GM21360 (cell line): ENCODE data around the gene ENTPD8.
"Not testable (repeated sequence)": the region's sequence is repeated elsewhere in the genome, so short reads cannot be mapped to it uniquely, and the experiment has no call there.

Source experiments
- ATAC-seq: cut with Tn5 transposase; IDR thresholded peaks from one replicate; pipeline ENCODE4 v1.9.1; 2021; ENCODE audit warnings: mild to moderate bottlenecking, moderate library complexity; ENCODE audit not compliant: unreplicated experiment

Gene ENTPD8

DNA sequence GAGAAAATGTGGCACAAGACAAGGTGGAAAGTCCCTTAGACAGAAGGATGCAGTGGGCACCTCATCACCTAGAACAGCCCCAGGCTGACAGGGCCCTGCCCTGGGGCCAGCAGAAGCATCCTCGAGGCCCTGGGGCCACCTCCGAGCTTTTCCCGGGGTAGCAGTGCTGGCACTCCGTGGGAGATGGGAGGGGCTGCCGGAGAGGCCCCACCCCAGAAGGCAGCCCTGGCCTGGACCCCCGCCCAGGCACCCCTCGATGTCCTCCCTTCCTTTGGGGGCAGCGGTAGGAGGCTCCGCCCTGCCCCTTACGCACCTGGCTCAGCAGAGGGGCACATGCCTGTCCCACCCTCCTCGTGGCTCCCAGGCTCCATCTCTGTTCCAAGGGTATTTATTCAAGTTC lies 35.7 kb upstream of the ENTPD8 start:
- ATAC-seq: no peak

DNA sequence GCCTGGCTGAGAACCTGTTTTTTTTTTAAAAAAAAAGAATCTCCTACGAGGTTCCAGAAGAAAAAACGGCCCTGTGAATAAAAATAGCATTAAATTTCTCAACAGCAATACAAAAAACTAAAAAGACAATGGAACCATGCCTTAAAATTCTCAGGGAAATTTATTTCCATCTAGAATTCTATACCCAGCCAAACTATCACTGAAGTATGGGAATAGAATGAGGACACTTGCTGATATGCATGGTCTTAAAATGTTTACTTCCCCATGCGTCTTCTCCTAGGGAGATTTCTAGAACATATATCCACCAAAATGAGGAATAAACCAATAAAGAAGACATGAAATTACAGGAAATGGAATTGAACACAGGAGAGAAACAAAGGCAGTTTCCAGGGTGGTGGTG lies 34.5 kb upstream of the ENTPD8 start:
- no peak for ATAC-seq

GRCh38 chr9:137474271-137474670 lies 33.1 kb upstream of the ENTPD8 start:
- no peak for ATAC-seq

DNA sequence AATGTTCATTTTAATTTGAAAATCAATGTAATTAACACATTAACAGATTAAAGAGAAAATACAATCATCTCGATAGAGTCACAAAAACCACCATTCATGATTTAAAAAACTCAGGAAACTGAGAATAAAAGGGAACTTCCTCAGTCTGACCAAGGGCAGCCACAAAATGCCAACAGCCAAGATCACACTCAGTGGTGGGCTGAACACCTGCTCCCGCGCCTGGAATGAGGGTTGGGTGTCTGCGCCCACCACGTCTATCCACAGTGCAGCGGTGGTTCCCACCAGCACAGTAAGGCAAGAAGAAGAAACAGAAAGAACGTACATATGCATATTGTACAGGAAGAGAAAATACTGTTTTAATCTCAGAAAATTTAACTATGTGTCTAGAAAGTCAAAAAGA lies 29.6 kb upstream of the ENTPD8 start:
- no peak for ATAC-seq

GRCh38 chr9:137467896-137468295 lies 26.7 kb upstream of the ENTPD8 start:
- ATAC-seq: no peak

DNA sequence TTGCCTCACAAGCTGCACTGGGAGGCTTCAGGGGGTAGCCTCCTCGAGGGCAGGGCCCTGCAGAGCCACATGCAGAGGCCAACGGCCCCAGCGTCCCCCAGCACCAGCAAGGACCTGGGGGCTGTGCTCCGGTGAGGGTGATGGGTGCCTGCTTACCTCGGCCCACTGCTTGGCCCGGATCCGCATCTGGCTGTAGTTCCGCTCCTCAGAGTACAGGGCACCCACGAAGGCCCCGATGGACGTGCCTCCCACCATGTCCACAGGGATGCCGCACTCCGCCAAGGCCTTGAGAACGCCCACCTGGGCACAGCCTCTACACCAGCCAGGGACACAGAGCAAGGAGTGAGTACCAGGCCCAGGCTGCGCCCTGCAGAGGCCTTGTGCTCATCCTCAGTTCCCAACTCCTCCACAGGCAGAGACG lies 26.0 kb upstream of the ENTPD8 start:
- ATAC-seq: no peak

DNA sequence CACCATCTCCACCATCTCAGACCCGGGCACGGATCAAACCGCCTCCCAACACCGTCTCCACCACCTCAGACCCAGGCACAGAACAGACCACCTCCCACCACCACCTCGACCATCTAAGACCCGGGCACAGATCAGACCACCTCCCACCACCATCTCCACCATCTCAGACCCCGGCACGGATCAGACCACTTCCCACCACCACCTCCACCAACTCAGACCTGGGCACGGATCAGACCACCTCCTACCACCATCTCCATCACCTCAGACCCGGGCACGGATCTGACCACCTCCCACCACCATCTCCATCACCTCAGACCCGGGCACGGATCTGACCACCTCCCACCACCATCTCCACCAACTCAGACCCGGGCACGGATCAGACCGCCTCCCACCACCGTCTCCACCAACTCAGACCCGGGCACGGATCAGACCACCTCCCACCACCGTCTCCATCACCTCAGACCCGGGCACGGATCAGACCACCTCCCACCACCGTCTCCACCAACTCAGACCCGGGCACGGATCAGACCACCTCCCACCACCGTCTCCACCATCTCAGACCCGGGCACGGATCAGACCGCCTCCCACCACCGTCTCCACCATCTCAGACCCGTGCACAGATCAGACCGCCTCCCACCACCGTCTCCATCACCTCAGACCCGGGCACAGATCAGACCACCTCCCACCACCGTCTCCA lies 25.4 kb upstream of the ENTPD8 start:
- not testable (repeated sequence) for ATAC-seq

GRCh38 chr9:137465720-137466388 lies 24.7 kb upstream of the ENTPD8 start:
- no peak for ATAC-seq

DNA sequence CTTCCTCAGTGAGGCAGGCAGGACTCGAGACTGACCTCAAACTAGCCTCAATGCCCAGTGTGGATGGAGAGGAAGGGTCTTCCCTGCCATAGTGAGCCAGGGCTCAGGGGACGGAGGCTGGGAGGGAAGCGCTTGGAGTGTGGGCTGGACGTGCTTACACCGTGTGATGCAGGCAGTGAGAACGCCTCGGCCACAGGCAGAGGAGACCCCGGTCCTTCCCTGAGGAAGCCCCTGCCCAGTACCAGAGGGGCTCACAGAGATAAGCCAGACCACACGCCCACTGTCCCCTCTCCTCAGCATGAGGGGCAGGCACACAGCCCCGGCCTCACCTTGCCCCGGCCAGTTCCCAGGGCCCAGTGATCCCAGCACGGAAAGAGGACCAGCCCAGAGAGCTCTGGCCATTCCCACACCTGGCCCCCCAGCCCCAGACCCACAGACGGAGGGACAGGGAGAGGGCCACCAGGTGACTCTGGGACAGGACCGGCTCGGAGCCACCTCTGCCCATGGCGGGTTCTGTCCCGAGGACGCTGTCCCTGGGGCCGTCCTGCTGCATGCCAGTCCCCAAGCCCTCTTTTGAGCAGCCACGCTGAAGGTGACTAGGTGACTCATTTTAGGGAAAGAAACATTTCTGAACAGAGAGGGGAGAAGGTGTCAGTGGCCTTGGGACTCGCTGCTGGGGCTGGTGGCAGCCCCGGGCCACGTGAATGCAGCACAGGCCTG lies 24.0 kb upstream of the ENTPD8 start:
- ATAC-seq: no peak

DNA sequence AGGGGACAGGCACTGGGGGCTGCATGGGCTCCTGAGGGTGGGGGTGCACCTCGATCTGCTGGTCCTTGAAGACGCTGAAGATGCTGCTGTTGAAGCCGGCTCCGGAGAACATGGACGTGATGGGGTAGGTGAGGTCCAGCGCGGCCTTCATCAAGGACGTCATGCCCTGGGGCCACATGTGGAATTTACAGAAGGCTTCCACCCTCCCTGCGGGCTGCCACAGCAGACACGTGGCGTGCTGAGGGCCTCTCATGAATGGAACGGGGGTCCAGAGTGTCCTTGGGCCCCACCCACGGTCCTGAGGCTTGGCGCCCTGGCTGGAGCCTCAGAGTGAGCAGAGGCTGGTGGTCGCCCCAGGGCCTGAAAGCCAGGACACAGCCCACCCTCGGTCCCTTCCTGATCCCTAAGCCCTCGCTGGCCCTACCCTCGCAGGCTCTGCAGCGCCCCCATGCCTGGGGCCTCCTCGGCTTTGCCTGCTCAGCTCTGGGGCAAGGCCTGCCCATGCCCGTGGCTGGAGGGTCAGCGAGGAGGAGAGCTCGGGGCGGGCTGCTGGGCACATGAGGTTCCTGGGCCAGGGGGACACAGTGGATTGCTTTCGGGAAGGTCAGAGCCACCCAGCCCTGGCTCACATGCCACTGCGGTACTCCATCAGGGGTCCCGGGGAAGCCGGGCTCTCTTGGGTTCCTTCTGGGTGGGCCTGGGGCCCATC lies 23.3 kb upstream of the ENTPD8 start:
- no peak for ATAC-seq

DNA sequence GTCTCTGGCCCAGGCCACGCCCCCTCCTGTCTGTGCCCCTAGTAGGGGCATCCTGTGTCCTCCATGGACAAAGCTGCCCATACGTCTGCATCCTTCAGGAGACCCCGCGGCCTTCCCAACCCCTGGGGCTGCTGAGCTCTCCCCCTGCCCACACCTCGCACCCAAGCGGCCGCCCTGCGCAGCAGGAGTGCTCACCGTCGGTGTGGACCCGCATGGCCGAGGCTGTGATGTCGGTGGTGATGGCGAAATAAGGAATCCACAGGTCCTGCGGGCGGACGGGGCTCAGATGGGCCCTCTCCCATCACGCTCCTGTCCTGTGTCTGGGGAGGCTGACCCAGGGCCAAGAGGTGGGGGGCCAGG lies 22.8 kb upstream of the ENTPD8 start:
- ATAC-seq: no peak

- ATAC-seq: no peak
Measured at GRCh38 chr9:137462986-137463930, 22.1 kb upstream of the ENTPD8 start.

- ATAC-seq: no peak
Measured at GRCh38 chr9:137462396-137462985, 21.3 kb upstream of the ENTPD8 start.

DNA sequence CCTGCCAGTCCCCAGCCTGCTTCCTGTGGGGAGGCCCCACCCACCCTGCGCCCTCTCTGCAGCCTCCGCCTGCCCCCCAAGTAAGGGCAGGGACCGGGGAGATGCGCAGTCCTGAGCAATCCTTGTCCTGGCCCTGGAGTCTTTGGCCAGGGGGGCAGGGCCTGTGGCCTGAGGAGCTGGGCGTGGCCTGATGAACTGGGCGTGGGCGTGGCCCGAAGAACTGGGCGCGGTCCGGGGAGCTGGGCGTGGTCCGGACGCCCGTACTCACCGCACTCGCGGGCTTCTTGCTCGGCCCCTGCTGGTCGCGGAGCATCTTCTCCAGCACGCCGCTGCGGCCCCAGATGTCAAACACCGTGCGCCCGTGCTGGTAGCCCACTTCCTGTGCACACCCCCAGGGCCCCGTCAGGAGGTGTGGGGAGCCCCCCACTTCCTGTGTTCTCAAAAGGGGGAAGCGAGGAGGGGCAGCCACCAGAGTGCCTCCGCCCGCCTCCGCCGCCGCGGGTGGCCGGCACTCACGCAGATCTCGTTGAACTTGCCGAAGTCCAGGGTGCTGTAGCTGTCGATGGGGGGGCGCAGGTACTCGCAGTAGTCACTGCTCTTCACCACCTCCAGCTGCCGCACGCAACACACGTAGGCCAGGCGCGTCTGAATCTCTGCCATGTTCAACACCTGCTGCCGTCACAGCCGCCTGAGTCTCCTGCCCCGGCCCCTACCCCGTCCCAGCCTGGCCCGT lies 20.7 kb upstream of the ENTPD8 start:
- peak; percentile 28 for ATAC-seq

DNA sequence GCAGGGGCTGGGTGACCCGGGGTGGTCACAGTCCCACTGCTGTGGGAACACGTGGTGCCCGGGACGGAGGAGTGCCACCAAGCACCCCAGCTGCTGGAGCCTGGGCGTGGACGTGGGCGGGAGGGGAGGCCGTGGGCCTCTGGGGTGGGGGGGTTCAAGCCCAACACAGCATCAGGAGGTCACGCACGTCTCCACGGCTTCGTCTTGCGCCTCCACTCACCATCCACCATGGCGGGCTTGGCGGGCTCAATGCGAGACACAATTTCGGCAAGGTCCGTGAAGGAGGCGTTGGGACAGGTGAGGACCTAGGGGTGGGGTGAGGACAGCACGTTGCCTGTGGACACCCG lies 20.1 kb upstream of the ENTPD8 start:
- no peak for ATAC-seq

GRCh38 chr9:137460363-137461315 lies 19.5 kb upstream of the ENTPD8 start:
- no peak for ATAC-seq

DNA sequence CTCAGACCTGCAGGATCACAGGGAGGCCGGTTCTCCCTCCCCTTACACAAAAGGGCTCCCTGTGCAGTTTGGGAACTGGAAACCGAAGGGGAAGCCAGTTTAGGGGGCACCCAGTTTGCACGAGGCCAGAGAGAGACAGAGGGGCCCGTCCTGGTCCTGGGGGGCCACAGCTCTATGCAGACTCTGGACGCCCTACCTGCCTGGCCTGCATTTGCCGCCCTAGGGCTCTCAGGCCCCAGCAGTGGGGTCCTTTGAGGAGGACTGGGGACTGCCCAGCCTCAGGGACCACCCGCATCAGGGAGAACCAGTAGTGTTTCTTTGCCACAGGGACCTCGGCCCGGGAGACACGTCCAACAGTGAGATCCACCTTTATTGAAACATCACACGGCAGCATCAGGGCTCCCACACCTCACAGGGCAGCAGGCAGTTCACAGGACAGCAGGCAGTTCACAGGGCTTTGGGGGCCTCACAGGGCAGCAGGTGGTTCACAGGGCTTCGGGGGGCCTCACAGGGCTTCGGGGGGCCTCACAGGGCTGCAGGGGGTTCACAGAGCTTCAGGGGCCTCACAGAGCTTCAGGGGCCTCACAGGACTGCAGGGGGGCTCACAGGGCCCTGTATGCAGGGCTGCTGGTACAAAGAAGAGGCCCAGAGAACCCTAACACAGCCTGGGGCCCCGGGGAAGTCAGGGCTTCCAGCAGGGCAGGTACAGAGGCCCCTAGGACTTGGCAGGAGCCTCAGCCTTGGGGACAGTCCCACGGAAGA lies 18.6 kb upstream of the ENTPD8 start:
- no peak for ATAC-seq
